NAMALWA (cell line): ENCODE measurements around the gene ST6GALNAC3.

Experiments
- DNase-seq: peaks from one replicate; pipeline ENCODE4 v3.0.0-alpha.2; 2015; ENCODE audit warnings: low spot score

ST6GALNAC3 gene

GRCh38 chr1:76145332-76145731 is 70.8 kb downstream of the ST6GALNAC3 start:
- no peak for DNase-seq

GRCh38 chr1:76146184-76146583 is 71.6 kb downstream of the ST6GALNAC3 start:
- DNase-seq, result no peak

GRCh38 chr1:76147917-76148316 is 73.4 kb downstream of the ST6GALNAC3 start:
- no peak for DNase-seq

- DNase-seq, result no peak
Measured at GRCh38 chr1:76148460-76148859, 73.9 kb downstream of the ST6GALNAC3 start.

- no peak for DNase-seq
Measured at GRCh38 chr1:76153841-76154205, 79.3 kb downstream of the ST6GALNAC3 start.

- DNase-seq, result peak; percentile 79
Measured at GRCh38 chr1:76154206-76154956, 79.8 kb downstream of the ST6GALNAC3 start.

GRCh38 chr1:76156987-76157386 is 82.4 kb downstream of the ST6GALNAC3 start:
- no peak for DNase-seq

GRCh38 chr1:76158126-76158525 is 83.6 kb downstream of the ST6GALNAC3 start:
- DNase-seq, result no peak

GRCh38 chr1:76160225-76160624 is 85.7 kb downstream of the ST6GALNAC3 start:
- no peak for DNase-seq

- no peak for DNase-seq
Measured at GRCh38 chr1:76161451-76161850, 86.9 kb downstream of the ST6GALNAC3 start.

GRCh38 chr1:76162254-76162653 is 87.7 kb downstream of the ST6GALNAC3 start:
- DNase-seq, result no peak

GRCh38 chr1:76164165-76164564 is 89.6 kb downstream of the ST6GALNAC3 start:
- no peak for DNase-seq

GRCh38 chr1:76170084-76170483 is 95.5 kb downstream of the ST6GALNAC3 start:
- no peak for DNase-seq

- DNase-seq, result no peak
Measured at GRCh38 chr1:76170513-76170912, 96.0 kb downstream of the ST6GALNAC3 start.

- no peak for DNase-seq
Measured at GRCh38 chr1:76176000-76176399, 101.5 kb downstream of the ST6GALNAC3 start.

- DNase-seq, result no peak
Measured at GRCh38 chr1:76177615-76178014, 103.1 kb downstream of the ST6GALNAC3 start.

- DNase-seq, result no peak
Measured at GRCh38 chr1:76179219-76179698, 104.7 kb downstream of the ST6GALNAC3 start.

- DNase-seq, result no peak
Measured at GRCh38 chr1:76185207-76185606, 110.7 kb downstream of the ST6GALNAC3 start.

- no peak for DNase-seq
Measured at GRCh38 chr1:76186554-76187170, 112.1 kb downstream of the ST6GALNAC3 start.

GRCh38 chr1:76187436-76187835 is 112.9 kb downstream of the ST6GALNAC3 start:
- no peak for DNase-seq

- no peak for DNase-seq
Measured at GRCh38 chr1:76189310-76189709, 114.8 kb downstream of the ST6GALNAC3 start.

- DNase-seq, result no peak
Measured at GRCh38 chr1:76190749-76191424, 116.3 kb downstream of the ST6GALNAC3 start.

- no peak for DNase-seq
Measured at GRCh38 chr1:76191561-76191960, 117.0 kb downstream of the ST6GALNAC3 start.
